Retinal pigment epithelial cell (primary cell): Measurements from ENCODE around the gene MYO7B.
"Not testable (repeated sequence)": the region's sequence is repeated elsewhere in the genome, so short reads cannot be mapped to it uniquely, and the experiment has no call there.

Experiments
- DNase-seq: peaks from one replicate; pipeline ENCODE4 v3.0.0-alpha.2; 2010; ENCODE audit warnings: low read depth
- H3K4me3 ChIP-seq: 2 replicates; pipeline ENCODE4 v1.5.1; 2011; ENCODE audit warnings: mild to moderate bottlenecking, low read length, control low read depth, moderate library complexity
- TF ChIP-seq, protein P1 (sequence below): conservative IDR thresholded peaks from 2 replicates; pipeline ENCODE4 v1.5.1; 2011; ENCODE audit warnings: low read depth, low read length, control low read depth, inconsistent platforms

Gene MYO7B

GRCh38 chr2:127566576-127566975, 31.1 kb downstream of the MYO7B start:
- no peak for DNase-seq
- H3K4me3 ChIP-seq = no peak overlapping the region
- TF ChIP-seq, protein P1, sequence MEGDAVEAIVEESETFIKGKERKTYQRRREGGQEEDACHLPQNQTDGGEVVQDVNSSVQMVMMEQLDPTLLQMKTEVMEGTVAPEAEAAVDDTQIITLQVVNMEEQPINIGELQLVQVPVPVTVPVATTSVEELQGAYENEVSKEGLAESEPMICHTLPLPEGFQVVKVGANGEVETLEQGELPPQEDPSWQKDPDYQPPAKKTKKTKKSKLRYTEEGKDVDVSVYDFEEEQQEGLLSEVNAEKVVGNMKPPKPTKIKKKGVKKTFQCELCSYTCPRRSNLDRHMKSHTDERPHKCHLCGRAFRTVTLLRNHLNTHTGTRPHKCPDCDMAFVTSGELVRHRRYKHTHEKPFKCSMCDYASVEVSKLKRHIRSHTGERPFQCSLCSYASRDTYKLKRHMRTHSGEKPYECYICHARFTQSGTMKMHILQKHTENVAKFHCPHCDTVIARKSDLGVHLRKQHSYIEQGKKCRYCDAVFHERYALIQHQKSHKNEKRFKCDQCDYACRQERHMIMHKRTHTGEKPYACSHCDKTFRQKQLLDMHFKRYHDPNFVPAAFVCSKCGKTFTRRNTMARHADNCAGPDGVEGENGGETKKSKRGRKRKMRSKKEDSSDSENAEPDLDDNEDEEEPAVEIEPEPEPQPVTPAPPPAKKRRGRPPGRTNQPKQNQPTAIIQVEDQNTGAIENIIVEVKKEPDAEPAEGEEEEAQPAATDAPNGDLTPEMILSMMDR = no peak

DNA sequence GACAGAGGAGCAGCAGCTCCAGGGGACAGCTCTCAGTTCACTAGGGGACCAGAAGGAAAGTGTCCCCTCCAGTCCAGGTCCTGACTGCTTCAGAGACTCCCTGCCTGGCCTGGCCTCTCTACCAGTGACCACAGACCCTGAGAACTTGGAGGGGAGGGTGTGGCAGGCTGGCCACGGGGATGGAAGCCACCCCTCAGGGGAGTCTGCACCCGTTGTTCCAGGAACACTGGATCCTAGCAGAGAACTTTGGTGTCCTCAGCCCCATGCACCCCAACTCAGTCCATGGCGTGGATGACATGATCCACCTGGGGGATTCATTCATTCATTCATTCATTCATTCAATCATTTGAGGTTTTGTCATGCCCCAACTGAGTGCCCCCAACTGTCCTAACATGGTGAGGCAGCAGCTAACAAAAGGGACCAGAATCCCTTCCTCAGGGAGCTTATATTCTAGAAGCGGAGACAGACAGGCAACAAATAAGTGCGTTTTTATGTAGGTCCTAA, 31.9 kb downstream of the MYO7B start:
- no peak overlapping the region for H3K4me3 ChIP-seq
- DNase-seq = no peak
- TF ChIP-seq, protein P1 = no peak

- no peak overlapping the region for H3K4me3 ChIP-seq
- TF ChIP-seq, protein P1 = no peak
- no peak for DNase-seq
These were observed 32.6 kb downstream of the MYO7B start for GRCh38 chr2:127568128-127568527.

GRCh38 chr2:127569666-127570065, 34.2 kb downstream of the MYO7B start:
- H3K4me3 ChIP-seq = no peak overlapping the region
- DNase-seq = no peak
- TF ChIP-seq, protein P1 = no peak

DNA sequence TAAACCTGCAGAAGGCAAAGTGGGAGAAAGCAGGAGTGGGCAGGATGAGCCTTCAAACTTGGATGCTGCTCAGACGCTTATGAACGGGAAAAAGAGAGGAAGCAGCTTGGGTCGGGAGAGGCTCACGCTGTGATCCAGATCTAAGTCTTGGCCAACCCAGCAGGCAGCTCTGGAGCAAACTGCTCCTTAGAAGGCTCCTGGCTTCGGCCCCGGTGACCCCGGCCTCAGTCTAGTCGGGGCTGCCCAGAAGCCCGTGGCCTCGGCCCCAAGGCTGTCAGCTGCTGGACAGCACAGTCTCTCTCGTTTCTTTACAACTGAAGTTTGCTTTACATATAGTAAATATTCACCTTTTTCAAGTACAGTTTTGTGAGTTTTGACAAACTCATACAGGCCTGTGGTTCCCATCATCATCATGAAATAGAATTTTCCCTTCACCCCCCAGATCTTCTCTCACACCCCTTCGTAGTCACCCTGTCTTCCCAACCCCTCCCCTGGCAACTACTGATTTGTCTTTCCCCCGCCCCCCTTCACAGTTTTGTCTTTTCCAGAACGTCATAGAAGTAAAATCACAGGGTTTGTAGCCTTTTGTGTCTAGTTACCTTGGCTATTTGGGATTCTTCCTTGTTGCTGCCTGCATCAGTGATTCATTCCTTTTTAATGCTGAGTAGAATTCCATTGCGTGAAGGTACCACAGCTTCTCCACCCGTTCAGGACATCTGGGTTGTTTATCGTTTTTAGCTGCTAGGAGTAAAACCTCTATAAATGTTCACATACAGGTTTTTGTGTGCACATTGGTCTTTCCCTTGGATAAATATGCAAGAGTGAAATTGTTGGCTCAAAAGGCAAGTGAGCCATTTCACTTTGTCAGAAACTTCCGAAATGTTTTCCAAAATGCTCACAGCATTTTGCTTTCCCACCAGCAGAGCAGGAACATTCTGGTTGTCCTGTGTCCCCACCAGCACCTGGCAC, 35.1 kb downstream of the MYO7B start:
- DNase-seq = no peak
- TF ChIP-seq, protein P1 = no peak
- H3K4me3 ChIP-seq = no peak overlapping the region

DNA sequence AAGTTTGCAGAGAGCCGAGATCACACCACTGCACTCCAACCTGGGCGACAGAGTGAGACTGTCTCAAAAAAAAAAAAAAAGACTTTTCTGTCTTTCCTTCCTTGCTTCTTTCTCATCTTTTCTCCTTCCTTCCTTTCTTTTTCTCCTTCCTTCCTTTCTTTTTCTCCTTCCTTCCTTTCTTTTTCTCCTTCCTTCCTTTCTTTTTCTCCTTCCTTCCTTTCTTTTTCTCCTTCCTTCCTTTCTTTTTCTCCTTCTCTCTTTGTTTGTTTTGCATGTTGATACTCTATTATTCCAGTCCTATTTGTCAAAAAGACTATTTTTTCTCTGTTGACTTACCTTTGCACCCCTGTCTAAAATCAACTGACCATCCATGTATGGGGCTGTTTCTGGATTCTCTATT, 36.9 kb downstream of the MYO7B start:
- DNase-seq, H3K4me3 ChIP-seq: not testable (repeated sequence)

- no peak overlapping the region for H3K4me3 ChIP-seq
- TF ChIP-seq, protein P1 = no peak
- no peak for DNase-seq
These were observed 37.4 kb downstream of the MYO7B start for GRCh38 chr2:127572841-127573240.
